ENCODE measurements around the gene ABCD1. TPM values are rescaled to one million over a fixed set of nuclear protein-coding genes. Genes with fewer than 3 reads are reported as not detected.
"Not testable (repeated sequence)": the region's sequence is repeated elsewhere in the genome, so short reads cannot be mapped to it uniquely, and the experiment has no call there.

ABCD1 gene
- total RNA-seq, 1 donor from 2014 or later, result 27.2 TPM

DNA sequence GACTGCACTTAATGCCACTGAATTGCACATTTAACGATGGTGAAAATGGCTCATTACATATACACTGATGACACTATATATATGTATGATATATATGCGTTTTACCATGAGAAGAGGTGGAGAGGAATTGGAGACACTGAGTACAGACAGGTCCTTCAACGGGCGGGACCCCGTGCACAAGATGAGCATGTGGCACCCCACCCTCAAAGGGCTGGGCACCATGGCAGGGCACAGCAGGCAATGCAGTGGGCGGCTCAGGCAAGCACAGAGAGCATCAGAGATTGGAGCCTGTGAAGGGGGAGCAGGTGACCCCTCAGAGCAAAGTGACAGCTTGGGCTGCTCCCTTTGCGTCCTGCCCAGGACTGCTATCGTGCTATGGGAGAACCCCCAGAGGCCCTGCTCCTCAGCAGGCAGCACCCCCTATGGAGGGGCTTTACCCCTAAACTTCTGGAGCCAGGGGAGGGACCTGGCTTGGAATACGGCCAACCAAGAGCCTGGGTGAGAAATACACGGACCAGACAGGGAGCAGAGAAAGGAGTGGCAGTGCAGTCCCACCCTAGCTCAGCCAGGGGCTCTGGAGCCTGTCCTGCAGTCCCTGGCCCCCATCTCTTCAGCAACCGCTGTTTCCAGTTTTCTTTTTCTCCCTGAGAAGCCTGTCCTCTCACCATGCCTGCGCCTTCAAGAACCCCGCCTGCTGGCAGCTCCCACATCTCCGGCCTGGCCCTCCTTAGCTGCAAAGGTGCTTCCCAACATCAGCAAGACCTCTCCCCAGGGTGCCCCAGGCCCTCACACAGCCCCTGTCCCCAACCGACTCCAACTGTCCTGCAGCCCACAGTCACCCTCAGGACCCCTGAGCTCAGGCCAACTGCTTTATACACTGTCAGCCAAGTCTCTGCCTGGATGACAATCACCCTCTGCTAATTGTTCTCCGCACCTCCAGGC lies 26.5 kb upstream of the ABCD1 start:
- Histone ChIP-seq H3K9me3 (ENCODE audit: insufficient read depth, low read depth, low read length) (no peaks in the 10 kb centered on the region), H3K4me3 (ENCODE audit: insufficient read depth, low read depth, low read length) (no peak overlapping the region), H2AFZ (ENCODE audit: low read depth, low read length) (no peak overlapping the region), H3K27me3 (ENCODE audit: insufficient read depth, low read length) (no peaks in the 10 kb centered on the region), H3K36me3 (ENCODE audit: insufficient read depth, low read length) (no peaks in the 10 kb centered on the region), H4K20me1 (ENCODE audit: insufficient read depth, low read length) (no peaks in the 10 kb centered on the region), H3K79me2 (ENCODE audit: insufficient read depth, low read length) (no peaks in the 10 kb centered on the region), H3K4me1 (ENCODE audit: insufficient read depth, low read length) (peaks cover 2% of the 10 kb centered on the region), H3K27ac (ENCODE audit: low read depth, low read length) (no peak overlapping the region), H3K9ac (ENCODE audit: low read length) (no peak overlapping the region), H3K4me2 (ENCODE audit: low read length) (no peak overlapping the region)
- Mint-ChIP-seq H3K36me3 (ENCODE audit: low read depth, unreplicated experiment) (peaks cover 4% of the 10 kb centered on the region), H3K9me3 (ENCODE audit: unreplicated experiment) (no peaks in the 10 kb centered on the region), H3K4me3 (ENCODE audit: unreplicated experiment) (peak overlapping the region; percentile 45), H3K27ac (ENCODE audit: unreplicated experiment) (peak overlapping the region; percentile 47), H3K27me3 (ENCODE audit: low read depth, unreplicated experiment) (no peaks in the 10 kb centered on the region), H3K4me1 (ENCODE audit: low read depth, unreplicated experiment) (no peaks in the 10 kb centered on the region)
- DNase-seq (ENCODE audit: low read depth) (no peak), FAIRE-seq (no peak)
- TF ChIP-seq, protein P1, sequence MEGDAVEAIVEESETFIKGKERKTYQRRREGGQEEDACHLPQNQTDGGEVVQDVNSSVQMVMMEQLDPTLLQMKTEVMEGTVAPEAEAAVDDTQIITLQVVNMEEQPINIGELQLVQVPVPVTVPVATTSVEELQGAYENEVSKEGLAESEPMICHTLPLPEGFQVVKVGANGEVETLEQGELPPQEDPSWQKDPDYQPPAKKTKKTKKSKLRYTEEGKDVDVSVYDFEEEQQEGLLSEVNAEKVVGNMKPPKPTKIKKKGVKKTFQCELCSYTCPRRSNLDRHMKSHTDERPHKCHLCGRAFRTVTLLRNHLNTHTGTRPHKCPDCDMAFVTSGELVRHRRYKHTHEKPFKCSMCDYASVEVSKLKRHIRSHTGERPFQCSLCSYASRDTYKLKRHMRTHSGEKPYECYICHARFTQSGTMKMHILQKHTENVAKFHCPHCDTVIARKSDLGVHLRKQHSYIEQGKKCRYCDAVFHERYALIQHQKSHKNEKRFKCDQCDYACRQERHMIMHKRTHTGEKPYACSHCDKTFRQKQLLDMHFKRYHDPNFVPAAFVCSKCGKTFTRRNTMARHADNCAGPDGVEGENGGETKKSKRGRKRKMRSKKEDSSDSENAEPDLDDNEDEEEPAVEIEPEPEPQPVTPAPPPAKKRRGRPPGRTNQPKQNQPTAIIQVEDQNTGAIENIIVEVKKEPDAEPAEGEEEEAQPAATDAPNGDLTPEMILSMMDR (IDR thresholded peaks at IDR 0.05; ENCODE audit: insufficient read depth, low read depth, low read length), result no peak
- no peak for TF ChIP-seq EZH2 (IDR thresholded peaks at IDR 0.05; ENCODE audit: insufficient read depth, low read length)

GRCh38 chrX:153699210-153699783 lies 25.4 kb upstream of the ABCD1 start:
- H3K4me1 ChIP-seq (ENCODE audit: insufficient read depth, low read length); FAIRE-seq: not testable (repeated sequence)

DNA sequence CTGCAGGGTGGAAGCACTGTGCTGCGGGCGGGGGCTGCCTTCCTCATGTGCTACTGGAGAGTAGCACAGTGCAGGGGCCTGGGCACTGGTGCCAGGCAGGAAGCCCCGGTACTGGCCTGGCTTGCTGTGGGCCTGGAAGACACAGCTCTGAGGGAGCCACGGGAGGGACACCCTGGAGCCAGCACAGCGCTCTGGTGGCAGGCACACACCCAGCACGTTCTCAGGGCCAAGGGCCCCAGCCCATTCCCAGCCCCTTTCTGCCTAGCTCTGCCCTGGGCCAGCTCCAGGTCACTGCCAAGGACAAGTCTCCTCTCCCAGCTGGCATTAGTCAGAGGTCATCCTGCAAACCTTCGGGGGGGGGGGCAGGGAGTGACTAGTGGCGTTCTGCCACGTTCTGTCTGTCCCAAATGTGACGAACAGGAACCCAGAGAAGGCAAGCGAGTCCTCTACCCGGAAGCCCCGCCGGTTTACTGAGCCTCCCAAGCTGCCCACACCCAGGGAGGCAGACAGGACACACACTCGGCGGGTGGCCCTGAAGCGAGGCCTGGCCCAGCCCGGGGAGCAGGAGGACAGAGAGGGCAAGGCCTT lies 24.8 kb upstream of the ABCD1 start:
- not testable (repeated sequence) for H3K27ac Mint-ChIP-seq (ENCODE audit: unreplicated experiment); H3K27me3 Mint-ChIP-seq (ENCODE audit: low read depth, unreplicated experiment); H3K4me3 ChIP-seq (ENCODE audit: insufficient read depth, low read depth, low read length); H3K9me3 ChIP-seq (ENCODE audit: insufficient read depth, low read depth, low read length); H3K9ac ChIP-seq (ENCODE audit: low read length); H3K36me3 ChIP-seq (ENCODE audit: insufficient read depth, low read length); FAIRE-seq; H3K36me3 Mint-ChIP-seq (ENCODE audit: low read depth, unreplicated experiment); H3K4me1 Mint-ChIP-seq (ENCODE audit: low read depth, unreplicated experiment); H4K20me1 ChIP-seq (ENCODE audit: insufficient read depth, low read length); H3K4me2 ChIP-seq (ENCODE audit: low read length); H3K79me2 ChIP-seq (ENCODE audit: insufficient read depth, low read length); H3K4me3 Mint-ChIP-seq (ENCODE audit: unreplicated experiment); H3K9me3 Mint-ChIP-seq (ENCODE audit: unreplicated experiment); DNase-seq (ENCODE audit: low read depth); H3K27ac ChIP-seq (ENCODE audit: low read depth, low read length); H2AFZ ChIP-seq (ENCODE audit: low read depth, low read length); H3K27me3 ChIP-seq (ENCODE audit: insufficient read depth, low read length); H3K4me1 ChIP-seq (ENCODE audit: insufficient read depth, low read length)

More at GRCh38 chrX:153699210-153699783, 25.4 kb upstream of the ABCD1 start:
- H3K9me3 Mint-ChIP-seq (ENCODE audit: unreplicated experiment); H3K4me1 Mint-ChIP-seq (ENCODE audit: low read depth, unreplicated experiment); H3K4me3 Mint-ChIP-seq (ENCODE audit: unreplicated experiment); H3K4me3 ChIP-seq (ENCODE audit: insufficient read depth, low read depth, low read length); H3K27me3 ChIP-seq (ENCODE audit: insufficient read depth, low read length); H3K27me3 Mint-ChIP-seq (ENCODE audit: low read depth, unreplicated experiment); DNase-seq (ENCODE audit: low read depth); H3K79me2 ChIP-seq (ENCODE audit: insufficient read depth, low read length); H3K36me3 ChIP-seq (ENCODE audit: insufficient read depth, low read length); H3K9me3 ChIP-seq (ENCODE audit: insufficient read depth, low read depth, low read length); H3K27ac ChIP-seq (ENCODE audit: low read depth, low read length); H3K9ac ChIP-seq (ENCODE audit: low read length); H3K27ac Mint-ChIP-seq (ENCODE audit: unreplicated experiment); H3K36me3 Mint-ChIP-seq (ENCODE audit: low read depth, unreplicated experiment); H4K20me1 ChIP-seq (ENCODE audit: insufficient read depth, low read length); H2AFZ ChIP-seq (ENCODE audit: low read depth, low read length); H3K4me2 ChIP-seq (ENCODE audit: low read length): not testable (repeated sequence)

Measured in astrocyte (in vitro differentiated cells and primary cell).